B cell (primary cell): ENCODE results near the gene DACT2. TPM values are rescaled to one million over a fixed set of nuclear protein-coding genes. Genes with fewer than 3 reads are reported as not detected.

Source experiments
- ATAC-seq: fragments of 200-7000 bp; cut with Tn5 transposase; one replicate; pipeline ENCODE4 v1.10.0; 2021; ENCODE audit warnings: low read depth, mild to moderate bottlenecking, moderate number of reproducible peaks, moderate library complexity
- CTCF ChIA-PET: fragments of 350-600 bp; sonication (Branson Sonifier 250); formaldehyde crosslinking; loops from one replicate; lab custom pipeline; 2021; ENCODE audit warnings: antibody characterized with exemption, inconsistent platforms; lab: Charles Lee
- POLR2A ChIA-PET: fragments of 350-600 bp; sonication (Branson Sonifier 250); formaldehyde crosslinking; loops from one replicate; lab custom pipeline; 2021; ENCODE audit warnings: antibody characterized with exemption; lab: Charles Lee
- DNase-seq: peaks from one replicate; pipeline ENCODE4 v3.0.0; 2013
- H2AFZ ChIP-seq: 2 replicates; pipeline ENCODE4 v1.6.1; 2012; ENCODE audit warnings: mild to moderate bottlenecking, low read depth, low read length; ENCODE audit not compliant: insufficient read depth, poor library complexity, severe bottlenecking
- H3K27ac ChIP-seq, 2 donors: 1 replicate in 1 of 2; 2 replicates in 1 of 2; pipeline ENCODE4 v1.5.1; 2012 to 2013; ENCODE audit warnings: low read length in 2 of 2, mild to moderate bottlenecking in 2 of 2, moderate library complexity in 1 of 2
- H3K27me3 ChIP-seq, 4 experiments: fragments of 200-600 bp in 1 of 4; sonication (generic) in 1 of 4; replicated peaks in 1 of 4; 1 replicate in 2 of 4; 2 replicates in 2 of 4; pipeline versions ENCODE4 v1.6.1 to v1.7.0; 2013 to 2016; ENCODE audit warnings: low read length in 3 of 4, mild to moderate bottlenecking in 2 of 4, mixed read lengths in 1 of 4, moderate library complexity in 1 of 4; ENCODE audit not compliant: insufficient read depth in 4 of 4, control insufficient read depth in 3 of 4; ENCODE audit errors: control extremely low read depth in 1 of 4
- H3K36me3 ChIP-seq, 2 experiments: replicated peaks in 1 of 2; 1 replicate in 1 of 2; 2 replicates in 1 of 2; pipeline versions ENCODE4 v1.6.1 to v1.7.1; 2013; ENCODE audit warnings: low read length in 1 of 2; ENCODE audit not compliant: insufficient read depth in 2 of 2, control insufficient read depth in 1 of 2; ENCODE audit errors: control extremely low read depth in 1 of 2, extremely low read depth in 1 of 2
- H3K4me1 ChIP-seq, 2 donors: fragments of 200-600 bp in 1 of 2; sonication (generic) in 1 of 2; 1 replicate in 1 of 2; 2 replicates in 1 of 2; pipeline versions ENCODE4 v1.5.1 to v1.6.1; 2013 to 2017; ENCODE audit warnings: low read length in 2 of 2; ENCODE audit not compliant: control insufficient read depth in 2 of 2, insufficient read depth in 2 of 2
- H3K4me2 ChIP-seq: replicated peaks from 2 replicates; pipeline ENCODE3; 2012; ENCODE audit warnings: mild to moderate bottlenecking, low read depth, low read length; ENCODE audit not compliant: poor library complexity, severe bottlenecking
- H3K4me3 ChIP-seq, 5 experiments: fragments of 200-600 bp in 1 of 5; sonication (generic) in 1 of 5; 1 replicate in 3 of 5; 2 replicates in 2 of 5; pipeline versions ENCODE4 v1.5.1 to v1.7.0; 2011 to 2016; ENCODE audit warnings: low read length in 4 of 5, mild to moderate bottlenecking in 4 of 5, low read depth in 2 of 5, control low read depth in 1 of 5, moderate library complexity in 1 of 5; ENCODE audit not compliant: insufficient read depth in 1 of 5; ENCODE audit errors: control extremely low read depth in 1 of 5, extremely low read depth in 1 of 5
- H3K79me2 ChIP-seq: fragments of 200-600 bp; sonication (generic); one replicate; pipeline ENCODE4 v1.6.0; 2016; ENCODE audit warnings: low read length; ENCODE audit not compliant: control insufficient read depth, insufficient read depth
- H3K9ac ChIP-seq: fragments of 200-600 bp; sonication (generic); 2 replicates; pipeline ENCODE4 v1.6.1; 2017; ENCODE audit warnings: mild to moderate bottlenecking, low read length, moderate library complexity
- H3K9me3 ChIP-seq, 3 donors: one replicate each; pipeline versions ENCODE4 v1.6.1 to v1.7.1; 2013; ENCODE audit warnings: low read length in 2 of 3; ENCODE audit not compliant: control insufficient read depth in 2 of 3, insufficient read depth in 1 of 3; ENCODE audit errors: control extremely low read depth in 1 of 3
- H4K20me1 ChIP-seq: 2 replicates; pipeline ENCODE4 v1.6.0; 2012; ENCODE audit warnings: mild to moderate bottlenecking, low read length; ENCODE audit not compliant: insufficient read depth, control insufficient read depth, poor library complexity, severe bottlenecking
- H3K27ac Mint-ChIP-seq: one replicate; pipeline ENCODE4 v1.8.0; 2021; ENCODE audit warnings: mixed read lengths
- H3K27me3 Mint-ChIP-seq: one replicate; pipeline ENCODE4 v1.8.0; 2021; ENCODE audit warnings: mixed read lengths
- H3K4me1 Mint-ChIP-seq: one replicate; pipeline ENCODE4 v1.8.0; 2021; ENCODE audit warnings: mixed read lengths
- H3K4me3 Mint-ChIP-seq: one replicate; pipeline ENCODE4 v1.8.0; 2021; ENCODE audit warnings: mixed read lengths
- H3K9me3 Mint-ChIP-seq: one replicate; pipeline ENCODE4 v1.8.0; 2022; ENCODE audit warnings: mixed read lengths; ENCODE audit not compliant: insufficient read depth
- EZH2 ChIP-seq: IDR thresholded peaks from 2 replicates; pipeline ENCODE4 v1.6.1; 2012; ENCODE audit warnings: borderline replicate concordance, low read depth, mild to moderate bottlenecking, moderate library complexity, low read length; ENCODE audit not compliant: insufficient read depth, poor library complexity, severe bottlenecking
- WGBS: methylation state at CpG from one replicate; pipeline ENCODE4 v1.1.5; 2013; ENCODE audit warnings: missing lambda C conversion rate; ENCODE audit not compliant: insufficient coverage; 5-methylcytosine and 5-hydroxymethylcytosine counted together
- intact Hi-C: fragments of 100-400 bp; cut with micrococcal nuclease; formaldehyde crosslinking; loops from one replicate; pipeline ENCODE4 v1.10.0; 2022
- polyA plus RNA-seq: library from polyadenylated mRNA; depleted of rRNA; stranded (reverse); fragments of >200 nt; gene quantifications from 2 replicates; pipeline ENCODE4 v1.2.3, GENCODE V29; 2012
- total RNA-seq, 2 donors: library from RNA; stranded (reverse); fragments of 120-200 nt in 1 of 2; gene quantifications; 1 replicate in 1 of 2; 2 replicates in 1 of 2; pipeline versions ENCODE4 v1.2.3 to v1.2.4, GENCODE V29; 2013 to 2022
- TF ChIP-seq, protein P1 (sequence below): fragments of 200-600 bp; IDR thresholded peaks from one replicate; pipeline ENCODE4 v1.8.0; 2022; ENCODE audit warnings: antibody characterized with exemption, mild to moderate bottlenecking

The DACT2 gene
- total and polyA plus RNA-seq, 2 donors (not counting 1 experiment from before 2014, with no cell fraction given), result not detected

DNA sequence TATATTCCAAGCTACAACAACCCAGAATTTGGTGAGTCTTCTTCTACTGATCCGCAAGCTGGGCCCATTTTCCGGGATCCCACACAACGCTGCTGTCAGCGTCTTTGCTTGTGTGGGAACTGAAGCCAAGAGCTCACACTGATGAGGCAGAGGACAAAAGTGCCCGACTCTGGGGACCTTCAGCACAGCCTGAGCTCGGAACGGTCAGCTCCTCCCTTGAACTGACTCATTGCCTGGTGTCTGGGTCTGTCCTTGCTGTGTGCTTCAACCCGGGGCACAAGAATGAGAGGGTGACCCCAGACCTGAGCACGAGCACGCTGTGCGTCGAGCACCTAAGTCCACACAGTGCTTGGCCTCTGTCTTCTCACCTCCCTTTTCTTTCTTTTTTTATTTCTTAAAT is 33.5 kb downstream of the DACT2 start:
- Histone ChIP-seq H3K4me3 (no peak overlapping the region), H3K9me3 (peaks cover 0 to 19% (median 0%) of the 10 kb centered on the region in 3 donors), H3K79me2 (no peaks in the 10 kb centered on the region), H3K27ac (no peak overlapping the region), H3K4me2 (no peak overlapping the region), H2AFZ (no peak overlapping the region), H3K27me3 (no peaks in the 10 kb centered on the region), H3K4me1 (no peaks in the 10 kb centered on the region), H3K9ac (no peak overlapping the region), H4K20me1 (no peaks in the 10 kb centered on the region), H3K36me3 (no peaks in the 10 kb centered on the region)
- intact Hi-C loops, result no loop called here
- Mint-ChIP-seq H3K9me3 (no peaks in the 10 kb centered on the region), H3K27me3 (no peaks in the 10 kb centered on the region), H3K4me1 (no peaks in the 10 kb centered on the region), H3K4me3 (no peak overlapping the region), H3K27ac (no peak overlapping the region)
- TF ChIP-seq EZH2, result no peak
- TF ChIP-seq, protein P1, sequence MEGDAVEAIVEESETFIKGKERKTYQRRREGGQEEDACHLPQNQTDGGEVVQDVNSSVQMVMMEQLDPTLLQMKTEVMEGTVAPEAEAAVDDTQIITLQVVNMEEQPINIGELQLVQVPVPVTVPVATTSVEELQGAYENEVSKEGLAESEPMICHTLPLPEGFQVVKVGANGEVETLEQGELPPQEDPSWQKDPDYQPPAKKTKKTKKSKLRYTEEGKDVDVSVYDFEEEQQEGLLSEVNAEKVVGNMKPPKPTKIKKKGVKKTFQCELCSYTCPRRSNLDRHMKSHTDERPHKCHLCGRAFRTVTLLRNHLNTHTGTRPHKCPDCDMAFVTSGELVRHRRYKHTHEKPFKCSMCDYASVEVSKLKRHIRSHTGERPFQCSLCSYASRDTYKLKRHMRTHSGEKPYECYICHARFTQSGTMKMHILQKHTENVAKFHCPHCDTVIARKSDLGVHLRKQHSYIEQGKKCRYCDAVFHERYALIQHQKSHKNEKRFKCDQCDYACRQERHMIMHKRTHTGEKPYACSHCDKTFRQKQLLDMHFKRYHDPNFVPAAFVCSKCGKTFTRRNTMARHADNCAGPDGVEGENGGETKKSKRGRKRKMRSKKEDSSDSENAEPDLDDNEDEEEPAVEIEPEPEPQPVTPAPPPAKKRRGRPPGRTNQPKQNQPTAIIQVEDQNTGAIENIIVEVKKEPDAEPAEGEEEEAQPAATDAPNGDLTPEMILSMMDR, result no peak
- ChIA-PET POLR2A (no interaction called here), CTCF (no interaction called here)
- 80% methylated on average over 7 of the region's 12 CpGs for WGBS
- no peak for DNase-seq
- no peak for ATAC-seq

DNA sequence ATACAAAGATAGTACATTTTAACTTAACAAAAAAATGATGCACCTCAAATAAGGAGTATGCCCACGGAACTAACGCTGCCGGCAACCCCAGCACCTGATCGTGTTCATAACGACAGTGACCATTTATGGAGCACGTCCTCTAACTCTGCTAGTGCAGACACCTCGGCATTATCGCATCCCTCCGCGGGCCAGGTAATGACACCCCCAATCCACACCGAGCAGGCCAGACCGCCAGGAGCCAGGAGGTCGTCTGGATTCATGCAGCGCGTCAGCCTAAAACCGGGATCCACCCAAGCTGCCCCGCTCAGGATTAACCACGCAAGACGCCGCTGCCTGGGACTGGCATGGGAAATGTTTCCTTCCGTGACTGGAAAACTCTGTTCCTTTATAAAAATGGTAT is 34.1 kb downstream of the DACT2 start:
- intact Hi-C loops, result no loop called here
- Histone ChIP-seq H3K4me3 (no peak overlapping the region), H3K4me2 (no peak overlapping the region), H2AFZ (no peak overlapping the region), H3K36me3 (no peaks in the 10 kb centered on the region), H3K9me3 (peaks cover 0 to 24% (median 0%) of the 10 kb centered on the region in 3 donors), H3K9ac (no peak overlapping the region), H3K27me3 (no peaks in the 10 kb centered on the region), H4K20me1 (no peaks in the 10 kb centered on the region), H3K4me1 (no peaks in the 10 kb centered on the region), H3K27ac (no peak overlapping the region), H3K79me2 (no peaks in the 10 kb centered on the region)
- Mint-ChIP-seq H3K9me3 (no peaks in the 10 kb centered on the region), H3K4me1 (no peaks in the 10 kb centered on the region), H3K4me3 (no peak overlapping the region), H3K27me3 (no peaks in the 10 kb centered on the region), H3K27ac (no peak overlapping the region)
- ATAC-seq, result no peak
- ChIA-PET POLR2A (no interaction called here), CTCF (no interaction called here)
- TF ChIP-seq, protein P1, result no peak
- TF ChIP-seq EZH2, result no peak
- 97% methylated on average over 20 of the region's 21 CpGs for WGBS
- no peak for DNase-seq
